Endothelial cell (in vitro differentiated cells): ENCODE data around the gene PPP1R7. TPM values are rescaled to one million over a fixed set of nuclear protein-coding genes. Genes with fewer than 3 reads are reported as not detected.

ENCODE experiments used
- DNase-seq: peaks from one replicate; pipeline ENCODE4 v3.0.0; 2021; ENCODE audit warnings: low spot score
- H3K27ac Mint-ChIP-seq: one replicate; pipeline ENCODE4 v1.8.0; 2021; ENCODE audit warnings: mixed read lengths, inconsistent platforms; ENCODE audit not compliant: unreplicated experiment
- H3K27me3 Mint-ChIP-seq: one replicate; pipeline ENCODE4 v1.8.0; 2021; ENCODE audit warnings: mild to moderate bottlenecking, moderate library complexity, mixed read lengths, inconsistent platforms; ENCODE audit not compliant: unreplicated experiment
- H3K36me3 Mint-ChIP-seq: one replicate; pipeline ENCODE4 v1.8.0; 2021; ENCODE audit warnings: mild to moderate bottlenecking, low read depth, mixed read lengths, inconsistent platforms; ENCODE audit not compliant: unreplicated experiment
- H3K4me1 Mint-ChIP-seq: one replicate; pipeline ENCODE4 v1.8.0; 2021; ENCODE audit warnings: mild to moderate bottlenecking, mixed read lengths, inconsistent platforms; ENCODE audit not compliant: unreplicated experiment
- H3K4me3 Mint-ChIP-seq: one replicate; pipeline ENCODE4 v1.8.0; 2021; ENCODE audit warnings: mild to moderate bottlenecking, mixed read lengths, inconsistent platforms; ENCODE audit not compliant: unreplicated experiment
- H3K9me3 Mint-ChIP-seq: one replicate; pipeline ENCODE4 v1.8.0; 2021; ENCODE audit warnings: mixed read lengths, inconsistent platforms; ENCODE audit not compliant: unreplicated experiment
- CTCF ChIP-seq: fragments of 200-600 bp; sonication (generic); IDR thresholded peaks from one replicate; pipeline ENCODE4 v1.5.0; 2021; ENCODE audit warnings: antibody characterized with exemption; ENCODE audit not compliant: unreplicated experiment
- total RNA-seq: library from RNA; stranded (reverse); fragmentation: NEBNext Ultra II Directional; extraction: Animal tissue kit (Norgen Biotek cat#: 25700); gene quantifications from one replicate; pipeline ENCODE4 v1.2.1, GENCODE V29; 2021; ENCODE audit not compliant: unreplicated experiment

Gene PPP1R7
- total RNA-seq, 1 donor from 2014 or later: 61.6 TPM

- Mint-ChIP-seq H3K4me3 (no peak overlapping the region), H3K27ac (no peak overlapping the region), H3K27me3 (peaks cover 6% of the 10 kb centered on the region), H3K36me3 (peaks cover 31% of the 10 kb centered on the region), H3K9me3 (no peaks in the 10 kb centered on the region), H3K4me1 (peaks cover 49% of the 10 kb centered on the region)
- no peak for DNase-seq
- TF ChIP-seq CTCF: no peak
These were observed 39.4 kb upstream of the PPP1R7 start for GRCh38 chr2:241110607-241111439.

- TF ChIP-seq CTCF: no peak
- Mint-ChIP-seq H3K27ac (peak overlapping the region; percentile 81), H3K9me3 (no peaks in the 10 kb centered on the region)
These were observed 38.8 kb upstream of the PPP1R7 start for GRCh38 chr2:241111440-241111805.

GRCh38 chr2:241112046-241112445, 38.2 kb upstream of the PPP1R7 start:
- H3K27ac Mint-ChIP-seq: peak overlapping the region; percentile 81
- no peak for DNase-seq
- no peak for TF ChIP-seq CTCF

More at GRCh38 chr2:241111440-241111805, 38.8 kb upstream of the PPP1R7 start:
- Mint-ChIP-seq H3K4me3 (no peak overlapping the region), H3K4me1 (peaks cover 43% of the 10 kb centered on the region), H3K36me3 (peaks cover 35% of the 10 kb centered on the region), H3K27me3 (peaks cover 9% of the 10 kb centered on the region)
- no peak for DNase-seq

DNA sequence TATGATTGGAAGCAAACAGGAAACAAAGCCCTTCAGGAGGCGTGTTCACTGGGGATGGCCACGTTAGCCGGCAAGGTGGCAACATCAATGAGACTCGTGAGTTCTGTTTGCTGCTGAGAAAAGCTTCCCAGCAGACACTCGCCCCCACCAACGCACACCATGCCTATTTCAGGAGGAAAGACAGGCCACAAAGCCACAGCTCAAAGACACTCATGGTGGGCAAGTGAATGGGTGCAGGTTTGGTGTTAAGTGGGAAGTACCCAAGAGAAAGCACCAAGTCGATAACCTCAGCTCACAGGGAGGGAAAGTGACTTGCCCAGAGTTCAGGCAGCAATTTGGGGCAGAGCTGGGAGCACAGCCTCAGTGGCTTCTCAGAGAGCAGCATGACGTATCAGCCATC, 37.7 kb upstream of the PPP1R7 start:
- DNase-seq: no peak
- H3K4me1 Mint-ChIP-seq: peaks cover 38% of the 10 kb centered on the region
- TF ChIP-seq CTCF: no peak

More at GRCh38 chr2:241112046-241112445, 38.2 kb upstream of the PPP1R7 start:
- H3K4me3 Mint-ChIP-seq: peak overlapping the region; percentile 3
- no peaks in the 10 kb centered on the region for H3K9me3 Mint-ChIP-seq
- H3K27me3 Mint-ChIP-seq: peaks cover 9% of the 10 kb centered on the region
- H3K36me3 Mint-ChIP-seq: peaks cover 33% of the 10 kb centered on the region
- peaks cover 39% of the 10 kb centered on the region for H3K4me1 Mint-ChIP-seq

DNA sequence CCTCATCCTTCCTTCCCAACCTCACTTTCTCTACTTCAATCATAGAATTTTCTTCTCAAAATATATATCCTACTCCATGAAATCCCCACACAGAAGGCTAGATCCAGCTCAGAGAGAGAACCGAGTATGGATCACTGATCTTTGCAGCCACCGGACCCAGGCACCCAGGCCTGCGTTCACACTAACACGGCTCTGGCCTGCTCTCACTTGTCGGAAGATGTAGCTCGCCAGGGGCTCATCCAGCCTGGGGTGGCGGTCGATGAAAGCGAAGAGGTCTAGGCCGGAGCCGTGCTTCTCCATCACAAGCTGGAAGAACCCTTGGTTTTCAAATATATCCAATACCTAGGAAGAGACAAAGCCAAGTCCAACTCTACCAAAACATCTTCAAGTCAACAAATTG, 35.4 kb upstream of the PPP1R7 start:
- Mint-ChIP-seq H3K9me3 (no peaks in the 10 kb centered on the region), H3K27me3 (peaks cover 9% of the 10 kb centered on the region), H3K27ac (no peak overlapping the region), H3K4me3 (no peak overlapping the region), H3K36me3 (peaks cover 30% of the 10 kb centered on the region), H3K4me1 (peaks cover 18% of the 10 kb centered on the region)
- TF ChIP-seq CTCF: no peak
- no peak for DNase-seq

More for the DNA sequence above, 37.7 kb upstream of the PPP1R7 start:
- H3K27me3 Mint-ChIP-seq: peaks cover 9% of the 10 kb centered on the region
- peaks cover 35% of the 10 kb centered on the region for H3K36me3 Mint-ChIP-seq
- H3K9me3 Mint-ChIP-seq: no peaks in the 10 kb centered on the region
- H3K27ac Mint-ChIP-seq: no peak overlapping the region
- H3K4me3 Mint-ChIP-seq: peak overlapping the region; percentile 3
